Neural progenitor cell (in vitro differentiated cells): Measurements from ENCODE around the gene HIP1R. TPM values are rescaled to one million over a fixed set of nuclear protein-coding genes. Genes with fewer than 3 reads are reported as not detected.

Source experiments
- DNase-seq: peaks from one replicate; pipeline ENCODE4 v3.0.0-alpha.2; 2016; ENCODE audit warnings: low spot score
- H2AFZ ChIP-seq: fragments of 200-600 bp; sonication (generic); replicated peaks from 2 replicates; pipeline ENCODE4 v1.6.1; 2016; ENCODE audit warnings: antibody characterized with exemption
- H3F3A ChIP-seq: fragments of 200-600 bp; sonication (generic); 2 replicates; pipeline ENCODE4 v1.6.1; 2016; ENCODE audit warnings: antibody characterized with exemption, low read depth
- H3K27ac ChIP-seq: fragments of 200-600 bp; sonication (generic); 2 replicates; pipeline ENCODE4 v1.5.1; 2016; ENCODE audit warnings: mild to moderate bottlenecking
- H3K27me3 ChIP-seq: fragments of 200-600 bp; sonication (generic); 2 replicates; pipeline ENCODE4 v1.6.1; 2016; ENCODE audit warnings: mild to moderate bottlenecking, moderate library complexity
- H3K36me3 ChIP-seq: fragments of 200-600 bp; sonication (generic); 2 replicates; pipeline ENCODE4 v1.5.1; 2016
- H3K4me1 ChIP-seq: fragments of 200-600 bp; sonication (generic); 2 replicates; pipeline ENCODE4 v1.6.1; 2016; ENCODE audit warnings: mixed run types
- H3K4me2 ChIP-seq: fragments of 200-600 bp; sonication (generic); 2 replicates; pipeline ENCODE4 v1.6.1; 2016
- H3K4me3 ChIP-seq: fragments of 200-600 bp; sonication (generic); 2 replicates; pipeline ENCODE4 v1.5.1; 2016
- H3K79me2 ChIP-seq: fragments of 200-600 bp; sonication (generic); 2 replicates; pipeline ENCODE4 v1.6.1; 2016; ENCODE audit warnings: low read depth
- H3K9ac ChIP-seq: fragments of 200-600 bp; sonication (generic); 2 replicates; pipeline ENCODE4 v1.6.1; 2016
- H3K9me3 ChIP-seq: fragments of 200-600 bp; sonication (generic); 2 replicates; pipeline ENCODE4 v1.5.1; 2016; ENCODE audit warnings: low read depth
- H4K20me1 ChIP-seq: fragments of 200-600 bp; sonication (generic); 2 replicates; pipeline ENCODE4 v1.6.1; 2016; ENCODE audit warnings: low read depth
- H3K27ac Mint-ChIP-seq: 3 replicates; pipeline ENCODE4 v1.8.0; 2021; ENCODE audit warnings: mixed read lengths
- H3K27me3 Mint-ChIP-seq: 2 replicates; pipeline ENCODE4 v1.8.0; 2022; ENCODE audit warnings: low read depth, mild to moderate bottlenecking, inconsistent platforms, moderate library complexity, mixed read lengths; ENCODE audit not compliant: insufficient read depth
- H3K36me3 Mint-ChIP-seq: 3 replicates; pipeline ENCODE4 v1.8.0; 2021; ENCODE audit warnings: mixed read lengths
- H3K4me1 Mint-ChIP-seq: 3 replicates; pipeline ENCODE4 v1.8.0; 2021; ENCODE audit warnings: mixed read lengths
- H3K4me3 Mint-ChIP-seq: 3 replicates; pipeline ENCODE4 v1.8.0; 2021; ENCODE audit warnings: mild to moderate bottlenecking, moderate library complexity, mixed read lengths
- H3K9me3 Mint-ChIP-seq: 3 replicates; pipeline ENCODE4 v1.8.0; 2020; ENCODE audit warnings: mixed read lengths
- EZH2 ChIP-seq: fragments of 200-600 bp; sonication (generic); IDR thresholded peaks from 2 replicates; pipeline ENCODE4 v1.6.1; 2017; ENCODE audit warnings: antibody characterized with exemption, mild to moderate bottlenecking, moderate library complexity
- EZH2phosphoT487 ChIP-seq: fragments of 200-600 bp; sonication (generic); IDR thresholded peaks from 2 replicates; pipeline ENCODE4 v1.6.1; 2017; ENCODE audit warnings: antibody characterized with exemption
- total RNA-seq: library from RNA; depleted of rRNA; stranded (reverse); fragments of >200 nt; gene quantifications from 2 replicates; pipeline ENCODE4 v1.2.3, GENCODE V29; 2015; ENCODE audit warnings: low replicate concordance
- TF ChIP-seq, protein P1 (sequence below): fragments of 200-600 bp; sonication (generic); IDR thresholded peaks from 2 replicates; pipeline ENCODE4 v1.5.1; 2017; ENCODE audit warnings: antibody characterized with exemption, mild to moderate bottlenecking

Gene HIP1R
- total RNA-seq, 1 donor from 2014 or later: 19.3 TPM

DNA sequence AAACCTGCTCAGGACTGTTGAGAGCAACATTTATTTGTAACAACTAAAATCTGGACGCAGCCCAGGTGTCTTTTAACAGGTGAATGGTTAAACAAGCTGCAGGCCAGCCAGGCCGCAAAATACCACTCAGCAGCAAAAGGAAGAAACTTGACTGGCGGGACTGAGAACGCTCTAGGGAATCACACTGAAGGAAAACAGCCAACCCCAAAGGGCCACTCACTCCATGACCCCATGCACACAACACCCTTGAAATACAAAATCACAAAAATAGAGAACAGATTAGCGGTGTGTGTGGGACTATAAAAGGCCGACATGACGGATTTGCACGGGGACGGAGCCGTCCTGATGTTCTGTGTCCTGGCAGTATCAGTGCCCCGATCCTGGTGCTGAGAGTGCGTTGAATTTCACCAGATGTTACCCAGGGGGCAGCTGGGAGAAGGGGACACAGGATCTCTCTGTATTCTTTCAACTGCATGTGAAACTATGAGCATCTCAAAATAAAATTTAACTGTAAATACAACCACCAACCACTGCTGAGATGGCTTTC is 37.6 kb downstream of the HIP1R start:
- Mint-ChIP-seq H3K9me3 (no peaks in the 10 kb centered on the region), H3K36me3 (peaks cover 17% of the 10 kb centered on the region), H3K27me3 (peaks cover 9% of the 10 kb centered on the region), H3K4me1 (peaks cover 66% of the 10 kb centered on the region), H3K27ac (peak overlapping the region; percentile 98), H3K4me3 (peak overlapping the region; percentile 77)
- Histone ChIP-seq H3F3A (peaks cover 43% of the 10 kb centered on the region), H3K9me3 (no peaks in the 10 kb centered on the region), H3K36me3 (no peaks in the 10 kb centered on the region), H4K20me1 (peaks cover 100% of the 10 kb centered on the region), H3K4me1 (peaks cover 34% of the 10 kb centered on the region), H3K9ac (no peak overlapping the region), H3K27ac (no peak overlapping the region), H3K4me3 (peak overlapping the region; percentile 32), H3K27me3 (peaks cover 99% of the 10 kb centered on the region), H3K79me2 (peaks cover 4% of the 10 kb centered on the region), H2AFZ (no peak overlapping the region), H3K4me2 (peak overlapping the region; percentile 76)
- no peak for DNase-seq
- TF ChIP-seq, protein P1, sequence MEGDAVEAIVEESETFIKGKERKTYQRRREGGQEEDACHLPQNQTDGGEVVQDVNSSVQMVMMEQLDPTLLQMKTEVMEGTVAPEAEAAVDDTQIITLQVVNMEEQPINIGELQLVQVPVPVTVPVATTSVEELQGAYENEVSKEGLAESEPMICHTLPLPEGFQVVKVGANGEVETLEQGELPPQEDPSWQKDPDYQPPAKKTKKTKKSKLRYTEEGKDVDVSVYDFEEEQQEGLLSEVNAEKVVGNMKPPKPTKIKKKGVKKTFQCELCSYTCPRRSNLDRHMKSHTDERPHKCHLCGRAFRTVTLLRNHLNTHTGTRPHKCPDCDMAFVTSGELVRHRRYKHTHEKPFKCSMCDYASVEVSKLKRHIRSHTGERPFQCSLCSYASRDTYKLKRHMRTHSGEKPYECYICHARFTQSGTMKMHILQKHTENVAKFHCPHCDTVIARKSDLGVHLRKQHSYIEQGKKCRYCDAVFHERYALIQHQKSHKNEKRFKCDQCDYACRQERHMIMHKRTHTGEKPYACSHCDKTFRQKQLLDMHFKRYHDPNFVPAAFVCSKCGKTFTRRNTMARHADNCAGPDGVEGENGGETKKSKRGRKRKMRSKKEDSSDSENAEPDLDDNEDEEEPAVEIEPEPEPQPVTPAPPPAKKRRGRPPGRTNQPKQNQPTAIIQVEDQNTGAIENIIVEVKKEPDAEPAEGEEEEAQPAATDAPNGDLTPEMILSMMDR: no peak

- no peak overlapping the region for H3K4me3 Mint-ChIP-seq
- H3K36me3 Mint-ChIP-seq: peaks cover 15% of the 10 kb centered on the region
- Histone ChIP-seq H3K4me3 (no peak overlapping the region), H3K9me3 (no peaks in the 10 kb centered on the region), H3F3A (peaks cover 43% of the 10 kb centered on the region), H4K20me1 (peaks cover 100% of the 10 kb centered on the region), H3K79me2 (peaks cover 4% of the 10 kb centered on the region), H3K27ac (no peak overlapping the region), H3K9ac (no peak overlapping the region), H2AFZ (no peak overlapping the region), H3K27me3 (peaks cover 99% of the 10 kb centered on the region), H3K4me1 (peaks cover 34% of the 10 kb centered on the region), H3K4me2 (no peak overlapping the region), H3K36me3 (no peaks in the 10 kb centered on the region)
- H3K4me1 Mint-ChIP-seq: peaks cover 66% of the 10 kb centered on the region
- H3K9me3 Mint-ChIP-seq: no peaks in the 10 kb centered on the region
- TF ChIP-seq EZH2phosphoT487 (no peak), EZH2 (no peak)
- TF ChIP-seq, protein P1: no peak
- DNase-seq: no peak
- H3K27me3 Mint-ChIP-seq: peaks cover 5% of the 10 kb centered on the region
- H3K27ac Mint-ChIP-seq: no peak overlapping the region
Observed at GRCh38 chr12:122873540-122873939, 38.3 kb downstream of the HIP1R start.

DNA sequence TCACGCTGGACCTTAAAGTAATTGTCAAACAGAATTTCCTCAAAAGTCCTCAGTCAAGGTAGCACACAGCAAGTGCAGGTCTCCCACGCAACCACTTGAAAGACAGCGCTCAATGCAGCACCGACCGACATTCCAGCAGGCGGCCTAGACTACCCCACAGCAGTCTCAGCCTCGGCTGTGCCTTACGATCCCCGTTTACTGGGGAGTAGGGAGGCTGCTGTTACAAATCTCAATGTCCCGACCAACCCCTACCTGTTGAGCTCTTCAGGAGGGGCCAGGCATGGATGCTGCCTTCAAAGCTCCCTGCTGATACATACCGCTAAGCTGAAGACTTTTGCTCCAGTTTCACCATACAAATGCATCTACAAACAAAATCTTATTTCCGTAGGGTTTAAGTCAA is 38.8 kb downstream of the HIP1R start:
- DNase-seq: peak; percentile 61
- peak; percentile 36 for TF ChIP-seq EZH2
- no peak for TF ChIP-seq EZH2phosphoT487
- TF ChIP-seq, protein P1: peak; percentile 16
- Mint-ChIP-seq H3K4me1 (peaks cover 70% of the 10 kb centered on the region), H3K9me3 (no peaks in the 10 kb centered on the region), H3K36me3 (peaks cover 10% of the 10 kb centered on the region), H3K27me3 (peaks cover 5% of the 10 kb centered on the region), H3K4me3 (no peak overlapping the region), H3K27ac (no peak overlapping the region)
- Histone ChIP-seq H3K4me3 (no peak overlapping the region), H3K27ac (no peak overlapping the region), H3K27me3 (peaks cover 99% of the 10 kb centered on the region), H3K4me2 (no peak overlapping the region), H3K36me3 (no peaks in the 10 kb centered on the region), H3K79me2 (peaks cover 4% of the 10 kb centered on the region), H3K4me1 (peaks cover 34% of the 10 kb centered on the region), H3F3A (peaks cover 43% of the 10 kb centered on the region), H3K9ac (no peak overlapping the region), H2AFZ (no peak overlapping the region), H4K20me1 (peaks cover 100% of the 10 kb centered on the region), H3K9me3 (no peaks in the 10 kb centered on the region)
